Measurements from ENCODE around the gene MBD5. TPM values are rescaled to one million over a fixed set of nuclear protein-coding genes. Genes with fewer than 3 reads are reported as not detected.

The MBD5 gene
- total and polyA plus RNA-seq, 2 donors (not counting 1 experiment from before 2014, with no cell fraction given) = 10.9 to 69.7 TPM

DNA sequence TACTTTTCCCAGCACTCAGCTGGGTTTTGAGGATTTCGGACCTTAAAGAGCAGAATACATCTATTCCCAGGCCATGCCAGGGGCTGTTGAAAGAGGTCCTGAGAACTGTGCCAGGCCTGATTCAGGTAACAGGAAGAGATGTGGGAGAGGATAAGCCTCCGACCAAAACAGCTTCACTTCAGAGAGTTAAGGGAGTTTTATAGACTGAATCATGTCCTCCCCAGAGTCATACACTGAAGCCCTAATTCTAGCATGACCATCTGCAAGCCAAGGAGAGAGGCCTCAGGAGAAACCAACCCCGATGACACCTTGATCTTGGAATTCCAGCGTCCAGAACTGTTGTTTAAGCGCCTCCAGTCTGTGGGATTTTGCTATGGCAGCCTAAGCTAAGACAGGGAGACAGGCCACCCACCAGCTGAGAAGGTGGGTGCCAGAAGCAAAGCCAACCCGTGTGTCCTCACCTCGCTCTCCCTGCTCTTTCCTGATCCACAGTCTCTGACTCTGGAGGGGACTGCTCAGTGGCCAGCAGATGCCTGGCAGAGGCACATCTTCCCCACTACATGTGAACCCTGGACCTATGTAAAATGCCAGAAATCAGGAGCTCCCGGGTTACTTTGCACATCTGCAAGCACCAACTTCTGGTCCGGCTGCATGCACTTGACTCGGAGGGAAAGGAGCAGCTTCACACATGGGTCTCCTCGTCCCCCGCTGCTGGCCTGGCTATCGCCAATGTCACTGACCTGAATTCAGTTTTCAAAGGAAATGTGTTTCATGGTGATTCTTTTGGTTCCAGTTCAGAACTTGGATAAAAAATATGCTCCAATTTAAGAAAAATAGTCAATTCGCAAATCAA, 506.8 kb downstream of the MBD5 start:
- no peak for ATAC-seq (ENCODE audit: low read depth)
- Mint-ChIP-seq H3K4me3 (no peak overlapping the region), H3K27me3 (peaks cover 8% of the 10 kb centered on the region)

More for the DNA sequence above, 506.8 kb downstream of the MBD5 start:
- peaks cover 5% of the 10 kb centered on the region for H3K4me1 Mint-ChIP-seq
- no peak overlapping the region for H3K9ac ChIP-seq (ENCODE audit: low read length)
- no peaks in the 10 kb centered on the region for H3K79me2 ChIP-seq (ENCODE audit: control insufficient read depth, insufficient read depth, low read length)
- no peaks in the 10 kb centered on the region for H4K20me1 ChIP-seq (ENCODE audit: control insufficient read depth, insufficient read depth, low read length, poor library complexity, severe bottlenecking)
- peaks cover 0 to 4% of the 10 kb centered on the region in 2 donors for H3K4me1 ChIP-seq (ENCODE audit: control insufficient read depth in 2 of 2, insufficient read depth in 2 of 2, low read length in 2 of 2)
- no peak for TF ChIP-seq EZH2 (IDR thresholded peaks at IDR 0.05; ENCODE audit: borderline replicate concordance, insufficient read depth, low read depth, low read length, poor library complexity, severe bottlenecking)
- TF ChIP-seq, protein P1, sequence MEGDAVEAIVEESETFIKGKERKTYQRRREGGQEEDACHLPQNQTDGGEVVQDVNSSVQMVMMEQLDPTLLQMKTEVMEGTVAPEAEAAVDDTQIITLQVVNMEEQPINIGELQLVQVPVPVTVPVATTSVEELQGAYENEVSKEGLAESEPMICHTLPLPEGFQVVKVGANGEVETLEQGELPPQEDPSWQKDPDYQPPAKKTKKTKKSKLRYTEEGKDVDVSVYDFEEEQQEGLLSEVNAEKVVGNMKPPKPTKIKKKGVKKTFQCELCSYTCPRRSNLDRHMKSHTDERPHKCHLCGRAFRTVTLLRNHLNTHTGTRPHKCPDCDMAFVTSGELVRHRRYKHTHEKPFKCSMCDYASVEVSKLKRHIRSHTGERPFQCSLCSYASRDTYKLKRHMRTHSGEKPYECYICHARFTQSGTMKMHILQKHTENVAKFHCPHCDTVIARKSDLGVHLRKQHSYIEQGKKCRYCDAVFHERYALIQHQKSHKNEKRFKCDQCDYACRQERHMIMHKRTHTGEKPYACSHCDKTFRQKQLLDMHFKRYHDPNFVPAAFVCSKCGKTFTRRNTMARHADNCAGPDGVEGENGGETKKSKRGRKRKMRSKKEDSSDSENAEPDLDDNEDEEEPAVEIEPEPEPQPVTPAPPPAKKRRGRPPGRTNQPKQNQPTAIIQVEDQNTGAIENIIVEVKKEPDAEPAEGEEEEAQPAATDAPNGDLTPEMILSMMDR (IDR thresholded peaks at IDR 0.05) = no peak
- no peaks in the 10 kb centered on the region for H3K9me3 ChIP-seq (ENCODE audit: control extremely low read depth in 1 of 3, control insufficient read depth in 2 of 3, insufficient read depth in 1 of 3, low read length in 2 of 3)
- ChIA-PET POLR2A (no interaction called here), CTCF (interaction anchor here (2.3 kb wide), 1 partner anchor 19 kb away, joined by 6 read pairs; no protein-coding TSS in a partner anchor)
- no peak overlapping the region for H2AFZ ChIP-seq (ENCODE audit: insufficient read depth, low read depth, low read length, poor library complexity, severe bottlenecking)
- no peak overlapping the region for H3K4me2 ChIP-seq (replicated peaks; ENCODE audit: low read depth, low read length, poor library complexity, severe bottlenecking)
- no peaks in the 10 kb centered on the region for H3K36me3 ChIP-seq (replicated peaks in 1 of 2; ENCODE audit: control extremely low read depth in 1 of 2, control insufficient read depth in 1 of 2, extremely low read depth in 1 of 2, insufficient read depth in 2 of 2, low read length in 1 of 2)
- H3K27ac Mint-ChIP-seq = no peak overlapping the region
- no peak for DNase-seq
- intact Hi-C loops (cut with micrococcal nuclease) = no loop called here
- H3K27ac ChIP-seq (ENCODE audit: low read length in 2 of 2) = no peak overlapping the region
- WGBS (ENCODE audit: insufficient coverage) = 90% methylated on average over 9 of the region's 14 CpGs
- peaks cover 0 to 2% (median 0%) of the 10 kb centered on the region in 4 experiments for H3K27me3 ChIP-seq (replicated peaks in 1 of 4; ENCODE audit: control extremely low read depth in 1 of 4, control insufficient read depth in 3 of 4, insufficient read depth in 4 of 4, low read length in 3 of 4)
- H3K9me3 Mint-ChIP-seq (ENCODE audit: insufficient read depth) = no peaks in the 10 kb centered on the region
- no peak overlapping the region for H3K4me3 ChIP-seq (ENCODE audit: control extremely low read depth in 1 of 5, extremely low read depth in 1 of 5, insufficient read depth in 1 of 5, low read depth in 2 of 5, low read length in 4 of 5)
